ENCODE results near the gene PMCH.
"Not testable (repeated sequence)": the region's sequence is repeated elsewhere in the genome, so short reads cannot be mapped to it uniquely, and the experiment has no call there.

The PMCH gene, protein sequence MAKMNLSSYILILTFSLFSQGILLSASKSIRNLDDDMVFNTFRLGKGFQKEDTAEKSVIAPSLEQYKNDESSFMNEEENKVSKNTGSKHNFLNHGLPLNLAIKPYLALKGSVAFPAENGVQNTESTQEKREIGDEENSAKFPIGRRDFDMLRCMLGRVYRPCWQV

GRCh38 chr12:102197789-102198188 lies at the start of gene PMCH:
PMCH (minus strand) TSS chr12:102197833; CDS start chr12:102197770, 63 bp downstream.
- DNase-seq = no peak

GRCh38 chr12:102240859-102241258 lies 43.2 kb upstream of the PMCH start:
- DNase-seq = not testable (repeated sequence)

DNA sequence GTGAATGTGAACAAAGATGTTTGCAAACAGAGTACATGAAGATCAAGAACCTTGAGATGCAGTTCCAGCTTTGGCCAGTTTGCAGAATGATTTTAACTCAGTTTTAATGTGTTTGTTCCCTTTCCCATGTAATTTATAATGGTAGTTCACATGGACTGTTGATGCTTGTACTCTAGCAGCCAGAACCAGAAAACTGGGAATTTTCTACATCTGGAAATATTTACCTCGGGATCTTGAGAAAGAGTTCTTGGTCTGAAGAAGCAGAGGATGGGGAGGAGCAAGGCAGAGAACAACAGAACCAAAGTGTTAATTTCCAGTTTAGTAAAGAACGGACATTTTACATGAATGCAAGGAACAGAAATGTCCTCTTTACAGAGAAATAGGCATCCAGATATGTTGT lies 37.0 kb upstream of the PMCH start:
- DNase-seq = no peak

- no peak for DNase-seq
Measured at GRCh38 chr12:102232446-102232845, 34.8 kb upstream of the PMCH start.

DNA sequence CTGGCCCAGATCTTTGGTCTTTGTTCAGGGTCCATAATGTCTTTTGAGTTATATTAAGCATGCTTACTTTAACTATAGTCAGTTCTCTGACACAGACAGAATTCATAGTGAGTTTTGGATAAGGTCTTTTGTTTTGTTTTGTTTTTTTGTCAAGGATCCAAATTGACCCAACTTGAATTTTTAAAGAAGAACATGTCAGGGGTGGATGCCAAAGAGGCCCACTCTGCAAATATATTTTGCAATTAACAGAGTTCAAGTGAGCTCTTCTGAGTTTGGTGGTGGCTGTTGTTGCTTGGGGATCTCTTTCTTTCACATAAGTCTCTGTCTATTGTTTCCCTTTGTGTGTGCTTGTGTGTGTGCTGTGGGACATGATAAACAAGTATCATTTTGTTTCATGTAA lies 34.4 kb upstream of the PMCH start:
- no peak for DNase-seq

DNA sequence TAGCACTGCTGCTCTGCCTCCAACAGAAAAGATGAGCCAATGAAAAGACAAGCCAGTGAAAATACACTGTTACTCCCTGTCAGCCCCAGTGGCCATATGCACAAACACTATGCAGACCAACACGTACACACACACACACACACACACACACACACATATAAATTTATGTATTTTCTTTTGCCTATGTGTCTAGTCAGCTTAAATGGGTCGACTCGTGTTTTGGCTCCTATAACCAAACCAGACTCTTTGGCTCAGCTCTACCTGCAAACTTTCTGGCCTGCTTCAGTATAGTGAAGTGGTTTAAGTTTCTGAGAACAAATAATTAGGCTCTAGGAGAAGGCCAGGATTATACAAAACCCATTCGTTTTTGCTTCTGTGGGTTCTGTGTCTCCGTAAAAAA lies 30.3 kb upstream of the PMCH start:
- DNase-seq = no peak

DNA sequence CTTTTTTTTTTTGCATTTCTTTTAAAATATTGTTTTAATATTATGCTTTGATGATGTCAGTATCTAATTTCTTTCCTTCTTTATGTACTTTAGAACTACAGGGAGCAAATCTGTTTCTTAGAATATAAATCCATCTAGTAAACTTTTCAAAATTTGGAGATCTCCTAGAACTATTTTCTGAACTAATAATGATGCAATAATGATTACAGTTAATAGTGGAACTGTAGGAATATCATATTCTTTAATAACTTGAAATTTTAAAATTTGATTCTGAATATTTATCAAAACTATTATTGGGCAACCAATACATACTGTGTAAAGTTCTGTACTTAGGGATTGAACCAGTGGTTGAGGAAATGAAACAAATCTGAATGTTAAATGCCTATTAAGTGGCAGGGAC lies 23.1 kb upstream of the PMCH start:
- no peak for DNase-seq

- no peak for DNase-seq
Measured at GRCh38 chr12:102215992-102216691, 18.5 kb upstream of the PMCH start.

GRCh38 chr12:102204025-102204424 lies 6.4 kb upstream of the PMCH start:
- no peak for DNase-seq

DNA sequence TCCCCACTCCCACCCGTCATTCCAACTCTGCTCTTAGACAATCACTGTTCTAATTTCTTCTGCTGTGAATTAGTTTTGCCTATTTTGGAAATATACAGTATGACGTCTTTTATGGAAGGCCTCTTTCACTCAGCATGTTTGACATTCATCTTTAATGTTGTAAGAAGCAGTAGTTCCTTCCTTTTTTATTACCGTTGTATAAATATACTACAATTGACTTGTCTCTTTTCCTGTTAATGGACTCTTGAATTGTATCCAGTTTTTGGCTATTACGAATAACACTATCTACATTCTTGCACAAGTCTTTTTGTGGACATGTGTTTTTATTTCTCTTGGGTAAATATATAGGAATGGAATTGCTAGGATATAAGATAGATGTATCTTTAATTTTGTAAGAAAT lies 4.9 kb upstream of the PMCH start:
- DNase-seq = no peak

DNA sequence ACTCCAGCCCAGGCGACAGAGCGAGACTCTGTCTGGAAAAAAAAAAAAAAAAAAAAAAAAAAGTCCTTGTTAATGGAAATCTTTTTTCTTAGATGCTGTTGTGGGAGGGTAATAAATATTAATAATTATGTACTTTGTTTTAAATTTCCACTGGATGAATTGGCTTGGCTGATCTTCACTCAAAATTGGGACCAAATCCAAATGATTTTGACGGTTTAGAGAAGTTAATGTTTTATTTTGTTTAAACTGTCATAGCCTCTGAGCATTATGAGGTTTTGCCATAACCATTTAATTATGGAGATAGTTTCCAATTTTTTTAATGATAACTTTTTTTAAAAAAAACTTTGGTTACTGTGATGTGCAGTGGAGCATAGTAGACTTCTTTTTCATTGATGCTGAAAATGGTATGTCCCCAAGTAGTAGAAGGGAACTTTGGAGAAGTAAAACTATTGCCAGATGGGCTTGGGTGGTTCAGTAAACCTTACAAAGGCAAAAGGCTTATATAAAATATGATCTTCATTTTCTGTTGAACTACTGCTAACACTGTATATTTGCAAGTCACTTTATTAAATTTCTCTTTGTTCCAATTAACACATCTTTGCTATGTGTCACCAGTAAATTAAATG lies 3.9 kb upstream of the PMCH start:
- no peak for DNase-seq

DNA sequence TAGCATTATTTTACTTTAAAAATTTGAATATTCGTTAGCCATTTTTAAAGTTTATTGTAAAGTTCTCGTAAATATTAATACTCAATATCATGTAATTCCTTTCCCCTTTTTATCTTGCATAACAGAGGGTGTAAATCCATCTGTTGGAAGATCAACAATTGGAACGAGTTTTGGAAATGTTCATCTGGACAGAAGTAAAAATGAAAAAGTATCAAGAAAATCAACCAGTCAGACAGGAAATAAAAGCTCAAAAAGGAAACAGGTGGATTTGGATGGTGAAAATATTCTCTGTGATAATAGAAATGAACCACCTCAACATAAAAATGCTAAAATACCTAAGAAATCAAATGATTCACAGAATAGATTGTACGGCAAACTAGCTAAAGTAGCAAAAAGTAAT lies 1.8 kb downstream of the PMCH start:
- DNase-seq = no peak

- no peak for DNase-seq
Measured at GRCh38 chr12:102182635-102183034, 15.0 kb downstream of the PMCH start.

DNA sequence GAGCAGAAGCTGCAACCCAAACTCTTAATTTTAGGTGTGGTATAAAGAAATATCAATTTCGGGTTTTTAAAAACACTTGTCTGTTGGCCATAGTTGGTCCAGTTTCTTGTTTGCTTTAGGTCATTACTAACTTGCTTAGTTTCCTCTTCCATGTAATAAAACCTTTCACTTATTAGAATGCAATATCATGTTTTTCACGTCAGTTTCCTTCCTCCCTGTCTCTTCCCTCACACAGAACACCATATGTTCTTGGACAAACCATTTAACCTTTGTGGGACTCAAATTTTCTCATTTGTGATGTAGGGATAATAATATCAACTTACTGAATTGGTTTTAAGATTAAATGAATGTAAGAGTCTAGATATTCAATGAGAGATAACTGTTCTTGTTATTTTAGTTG lies 22.9 kb downstream of the PMCH start:
- DNase-seq = no peak

- DNase-seq = no peak
Measured at GRCh38 chr12:102174117-102174516, 23.5 kb downstream of the PMCH start.

- DNase-seq = no peak
Measured at GRCh38 chr12:102172436-102172835, 25.2 kb downstream of the PMCH start.

- no peak for DNase-seq
Measured at GRCh38 chr12:102171951-102172350, 25.7 kb downstream of the PMCH start.

GRCh38 chr12:102169922-102170621 lies 27.6 kb downstream of the PMCH start:
- DNase-seq = peak in 1 of 2 donors; percentile 18

DNA sequence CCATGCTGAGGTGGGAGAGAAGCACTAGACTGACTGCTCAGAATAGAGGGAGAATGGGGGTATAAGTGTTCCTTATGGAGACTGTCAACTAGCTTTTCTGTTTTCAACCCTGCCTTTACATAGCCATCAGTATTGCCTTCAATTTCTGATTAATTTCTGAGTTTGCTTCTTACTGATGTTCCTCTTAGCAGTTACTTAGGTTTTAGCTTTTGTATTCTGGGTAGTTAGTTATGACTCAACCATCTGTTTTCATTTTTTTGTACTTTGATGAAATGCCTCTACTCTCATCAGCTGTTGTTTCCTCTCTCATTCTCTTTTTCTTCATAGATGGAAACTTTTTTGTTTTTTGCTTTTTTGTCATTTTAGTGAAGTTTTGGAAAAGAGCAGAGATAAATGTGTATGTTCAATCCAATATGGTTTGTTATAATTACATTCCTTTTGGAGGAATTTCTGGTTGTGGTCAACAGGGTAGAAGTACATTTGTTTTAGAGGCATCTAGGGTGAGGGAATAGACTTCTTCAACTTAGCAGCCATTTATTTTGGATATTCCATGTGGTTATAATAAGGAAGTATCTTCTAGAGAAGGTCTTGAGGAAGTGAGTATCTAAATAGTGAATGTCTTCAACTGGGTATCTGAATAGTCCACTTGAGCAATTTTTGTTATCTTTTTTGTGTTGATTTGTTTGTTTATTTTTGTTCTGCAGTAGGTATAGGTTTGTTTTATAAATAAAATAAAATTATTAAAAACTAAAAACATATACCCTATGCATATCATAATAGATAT lies 29.6 kb downstream of the PMCH start:
- no peak for DNase-seq

- no peak for DNase-seq
Measured at GRCh38 chr12:102163383-102163782, 34.2 kb downstream of the PMCH start.

DNA sequence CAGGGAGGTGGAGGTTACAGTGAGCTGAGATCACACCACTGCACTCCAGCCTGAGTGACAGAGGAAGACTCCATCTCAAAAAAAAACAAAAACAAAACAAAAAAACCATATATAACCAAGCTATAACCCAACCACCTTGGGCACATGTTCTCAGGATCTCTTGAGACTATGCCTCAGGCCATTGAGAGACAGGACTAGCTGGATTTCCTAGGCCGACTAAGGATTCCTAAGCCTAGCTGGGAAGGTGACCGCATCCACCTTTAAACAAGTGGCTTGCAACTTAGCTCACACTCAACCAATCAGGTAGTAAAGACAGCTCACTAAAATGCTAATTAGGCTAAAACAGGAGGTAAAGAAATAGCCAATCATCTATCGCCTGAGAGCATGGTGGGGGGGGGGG lies 42.4 kb downstream of the PMCH start:
- not testable (repeated sequence) for DNase-seq

- DNase-seq = not testable (repeated sequence)
Measured at GRCh38 chr12:102147062-102147587, 50.5 kb downstream of the PMCH start.
